Activated CD8-positive, alpha-beta T cell treated with anti-CD3 and anti-CD28 coated beads for 36 hours (primary cell): ENCODE measurements around the gene ULBP2. TPM values are rescaled to one million over a fixed set of nuclear protein-coding genes. Genes with fewer than 3 reads are reported as not detected.
A peak's percentile ranks its signal among the peaks of the same experiment; 100 is the strongest.

Source experiments
- ATAC-seq: fragments of 200-7000 bp; cut with Tn5 transposase; one replicate; pipeline ENCODE4 v1.10.0; 2021; ENCODE audit warnings: mild to moderate bottlenecking, moderate library complexity
- CTCF ChIA-PET: fragments of 350-600 bp; sonication (Branson Sonifier 250); formaldehyde crosslinking; loops from one replicate; lab custom pipeline; 2021; ENCODE audit warnings: antibody characterized with exemption; lab: Charles Lee
- POLR2A ChIA-PET: fragments of 350-600 bp; sonication (Branson Sonifier 250); formaldehyde crosslinking; loops from one replicate; lab custom pipeline; 2021; ENCODE audit warnings: antibody characterized with exemption; lab: Charles Lee
- DNase-seq: peaks from one replicate; pipeline ENCODE4 v3.0.0-alpha.2; 2020
- H3K27ac Mint-ChIP-seq: one replicate; pipeline ENCODE4 v1.8.0; 2021; ENCODE audit warnings: mild to moderate bottlenecking, mixed read lengths
- H3K27me3 Mint-ChIP-seq: one replicate; pipeline ENCODE4 v1.8.0; 2021; ENCODE audit warnings: mixed read lengths
- H3K36me3 Mint-ChIP-seq: one replicate; pipeline ENCODE4 v1.8.0; 2021; ENCODE audit warnings: low read depth, mixed read lengths
- H3K4me1 Mint-ChIP-seq: one replicate; pipeline ENCODE4 v1.8.0; 2021; ENCODE audit warnings: low read depth, mixed read lengths
- H3K4me3 Mint-ChIP-seq: one replicate; pipeline ENCODE4 v1.8.0; 2021; ENCODE audit warnings: mild to moderate bottlenecking, moderate library complexity, mixed read lengths
- H3K9me3 Mint-ChIP-seq: one replicate; pipeline ENCODE4 v1.8.0; 2021; ENCODE audit warnings: mixed read lengths
- intact Hi-C: fragments of 100-400 bp; cut with micrococcal nuclease; formaldehyde crosslinking; loops from one replicate; pipeline ENCODE4 v1.10.0; 2022
- total RNA-seq, 2 experiments: library from RNA; stranded (reverse); gene quantifications; one replicate each; pipeline ENCODE4 v1.2.3, GENCODE V29; 2021
- TF ChIP-seq, protein P1 (sequence below): fragments of 200-600 bp; IDR thresholded peaks from one replicate; pipeline ENCODE4 v1.8.0; 2022; ENCODE audit warnings: antibody characterized with exemption, mild to moderate bottlenecking

ULBP2 gene
- total RNA-seq, 2 experiments from 2014 or later = 0.38 to 0.67 TPM

DNA sequence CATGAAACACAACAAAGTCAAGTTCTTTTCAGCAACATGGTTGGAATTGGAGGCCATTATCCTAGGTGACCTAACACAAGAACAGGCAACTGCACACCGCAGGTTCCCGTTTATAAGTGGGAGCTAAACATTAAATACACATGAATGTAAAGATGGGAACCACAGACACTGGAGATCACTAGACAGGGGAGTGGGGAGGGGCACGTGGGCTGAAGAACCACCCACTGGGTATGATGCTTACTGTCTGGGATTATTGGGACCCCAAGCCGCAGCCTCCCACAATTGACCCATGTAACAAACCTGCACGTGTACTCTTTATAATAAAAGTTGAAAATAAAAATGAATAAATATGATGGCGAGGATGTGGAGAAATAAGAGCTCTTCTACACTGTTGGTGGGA is 10.3 kb upstream of the ULBP2 start:
- peaks cover 9% of the 10 kb centered on the region for H3K4me1 Mint-ChIP-seq
- no peak overlapping the region for H3K27ac Mint-ChIP-seq
- no peak overlapping the region for H3K4me3 Mint-ChIP-seq
- H3K36me3 Mint-ChIP-seq = no peaks in the 10 kb centered on the region
- no peaks in the 10 kb centered on the region for H3K9me3 Mint-ChIP-seq
- H3K27me3 Mint-ChIP-seq = peaks cover 77% of the 10 kb centered on the region
- ATAC-seq (no peak), DNase-seq (no peak)
- intact Hi-C loops = loop anchor here (10.0 kb wide), 1 partner anchor 413 kb away; no protein-coding TSS in a partner anchor
- POLR2A ChIA-PET = no interaction called here
- CTCF ChIA-PET = interaction anchor here (1.2 to 1.6 kb wide), 2 partner anchors 85 to 150 kb away, joined by 3 to 4 read pairs; no protein-coding TSS in a partner anchor
- TF ChIP-seq, protein P1, sequence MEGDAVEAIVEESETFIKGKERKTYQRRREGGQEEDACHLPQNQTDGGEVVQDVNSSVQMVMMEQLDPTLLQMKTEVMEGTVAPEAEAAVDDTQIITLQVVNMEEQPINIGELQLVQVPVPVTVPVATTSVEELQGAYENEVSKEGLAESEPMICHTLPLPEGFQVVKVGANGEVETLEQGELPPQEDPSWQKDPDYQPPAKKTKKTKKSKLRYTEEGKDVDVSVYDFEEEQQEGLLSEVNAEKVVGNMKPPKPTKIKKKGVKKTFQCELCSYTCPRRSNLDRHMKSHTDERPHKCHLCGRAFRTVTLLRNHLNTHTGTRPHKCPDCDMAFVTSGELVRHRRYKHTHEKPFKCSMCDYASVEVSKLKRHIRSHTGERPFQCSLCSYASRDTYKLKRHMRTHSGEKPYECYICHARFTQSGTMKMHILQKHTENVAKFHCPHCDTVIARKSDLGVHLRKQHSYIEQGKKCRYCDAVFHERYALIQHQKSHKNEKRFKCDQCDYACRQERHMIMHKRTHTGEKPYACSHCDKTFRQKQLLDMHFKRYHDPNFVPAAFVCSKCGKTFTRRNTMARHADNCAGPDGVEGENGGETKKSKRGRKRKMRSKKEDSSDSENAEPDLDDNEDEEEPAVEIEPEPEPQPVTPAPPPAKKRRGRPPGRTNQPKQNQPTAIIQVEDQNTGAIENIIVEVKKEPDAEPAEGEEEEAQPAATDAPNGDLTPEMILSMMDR = no peak

- Mint-ChIP-seq H3K27me3 (peaks cover 78% of the 10 kb centered on the region), H3K4me1 (peaks cover 10% of the 10 kb centered on the region), H3K36me3 (no peaks in the 10 kb centered on the region), H3K27ac (no peak overlapping the region), H3K9me3 (no peaks in the 10 kb centered on the region), H3K4me3 (no peak overlapping the region)
- ChIA-PET POLR2A (no interaction called here), CTCF (interaction anchor here (1.4 kb wide), 1 partner anchor 84 kb away, joined by 6 read pairs; no protein-coding TSS in a partner anchor)
- TF ChIP-seq, protein P1 = no peak
- DNase-seq (no peak), ATAC-seq (no peak)
- intact Hi-C loops = loop anchor here (10.0 kb wide), 1 partner anchor 412 kb away; no protein-coding TSS in a partner anchor
Observed at GRCh38 chr6:149933036-149933435, 8.8 kb upstream of the ULBP2 start.

DNA sequence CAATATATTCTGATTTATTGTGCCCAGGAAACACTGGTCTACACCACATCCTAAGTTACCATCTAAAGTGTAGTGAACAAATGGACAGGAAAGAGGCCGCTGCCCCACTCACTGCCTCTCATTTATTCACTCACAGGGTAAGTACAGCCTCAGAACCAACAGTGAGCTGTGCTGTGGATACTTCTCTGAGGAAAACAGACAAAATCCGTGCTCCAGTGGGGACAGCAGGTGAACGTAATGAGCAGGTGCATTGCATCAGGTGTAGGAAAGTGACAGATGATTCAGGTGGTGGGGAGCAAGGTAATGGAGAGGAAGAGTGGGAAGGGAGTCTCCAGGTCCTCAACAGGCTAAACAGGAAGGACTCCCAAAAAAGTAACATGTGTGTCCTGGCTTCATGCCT is 8.4 kb upstream of the ULBP2 start:
- ATAC-seq (no peak), DNase-seq (no peak)
- Mint-ChIP-seq H3K36me3 (no peaks in the 10 kb centered on the region), H3K27me3 (peaks cover 74% of the 10 kb centered on the region), H3K9me3 (no peaks in the 10 kb centered on the region), H3K4me3 (no peak overlapping the region), H3K27ac (no peak overlapping the region), H3K4me1 (peaks cover 12% of the 10 kb centered on the region)
- POLR2A ChIA-PET = no interaction called here
- TF ChIP-seq, protein P1 = no peak
- intact Hi-C loops = loop anchor here (10.0 kb wide), 1 partner anchor 411 kb away; no protein-coding TSS in a partner anchor
- CTCF ChIA-PET = interaction anchor here (1.4 kb wide), 1 partner anchor 83 kb away, joined by 6 read pairs; no protein-coding TSS in a partner anchor

DNA sequence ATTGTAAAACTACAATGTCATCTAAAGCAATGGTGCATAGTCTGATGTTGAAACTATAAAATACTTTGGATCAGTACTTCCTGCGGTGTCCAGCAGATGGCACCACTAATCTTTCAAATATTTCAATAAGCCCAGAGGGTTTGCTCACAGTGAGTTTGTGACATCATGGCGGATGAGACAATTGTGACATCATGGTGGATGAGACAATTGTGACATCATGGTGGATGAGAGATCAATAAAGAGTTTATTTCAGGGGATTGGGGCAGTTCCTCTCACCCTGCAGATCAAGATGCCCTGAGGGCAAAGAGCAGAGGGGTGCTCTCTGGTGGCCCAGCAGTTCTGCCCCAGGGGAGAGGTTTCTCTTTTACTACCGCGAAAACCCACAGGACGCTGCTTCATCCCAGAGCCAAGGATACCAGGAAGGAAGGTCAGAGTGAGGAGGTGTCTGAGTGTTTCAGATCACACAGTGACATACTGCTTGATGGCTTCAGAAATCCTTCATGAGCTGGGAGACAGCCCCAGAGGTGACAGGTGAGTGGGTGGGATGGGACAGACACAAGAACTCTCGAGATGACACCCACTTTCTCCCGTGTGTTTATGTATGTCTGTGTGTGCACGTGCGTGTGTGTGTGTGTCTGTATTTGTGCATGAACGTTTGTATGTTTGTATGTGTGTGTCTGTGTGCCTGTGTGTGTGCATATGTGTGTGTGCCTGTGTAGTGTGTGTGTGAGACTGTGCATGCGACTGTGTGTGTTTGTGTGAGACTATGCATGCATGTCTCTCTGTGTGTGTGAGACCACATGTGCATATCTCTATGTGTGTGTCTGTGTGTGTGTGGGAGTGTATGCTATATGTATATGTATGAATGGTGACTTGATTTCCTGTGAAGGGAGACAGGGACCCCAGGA is 7.3 kb upstream of the ULBP2 start:
- DNase-seq (peak; percentile 89), ATAC-seq (peak; percentile 53)
- POLR2A ChIA-PET = no interaction called here
- intact Hi-C loops = loop anchor here (1.0 to 10.0 kb wide), 3 partner anchors 68 to 410 kb away; no protein-coding TSS in a partner anchor
- CTCF ChIA-PET = interaction anchor here (1.0 to 2.8 kb wide), 5 partner anchors 27 to 101 kb away, joined by 3 to 16 read pairs (median 4); no protein-coding TSS in a partner anchor
- no peak overlapping the region for H3K27ac Mint-ChIP-seq
- H3K36me3 Mint-ChIP-seq = no peaks in the 10 kb centered on the region
- H3K9me3 Mint-ChIP-seq = no peaks in the 10 kb centered on the region
- TF ChIP-seq, protein P1 = peak; percentile 79
- no peak overlapping the region for H3K4me3 Mint-ChIP-seq
- peaks cover 19% of the 10 kb centered on the region for H3K4me1 Mint-ChIP-seq
- H3K27me3 Mint-ChIP-seq = peaks cover 71% of the 10 kb centered on the region
